CD4-positive, alpha-beta T cell treated with Interleukin-15 for 1 hour (primary cell): ENCODE results near the gene SPINK7.
"Not testable (repeated sequence)": the region's sequence is repeated elsewhere in the genome, so short reads cannot be mapped to it uniquely, and the experiment has no call there.

Experiments
- DNase-seq: peaks from one replicate; pipeline ENCODE4 v3.0.0-alpha.2; 2020

The SPINK7 gene

DNA sequence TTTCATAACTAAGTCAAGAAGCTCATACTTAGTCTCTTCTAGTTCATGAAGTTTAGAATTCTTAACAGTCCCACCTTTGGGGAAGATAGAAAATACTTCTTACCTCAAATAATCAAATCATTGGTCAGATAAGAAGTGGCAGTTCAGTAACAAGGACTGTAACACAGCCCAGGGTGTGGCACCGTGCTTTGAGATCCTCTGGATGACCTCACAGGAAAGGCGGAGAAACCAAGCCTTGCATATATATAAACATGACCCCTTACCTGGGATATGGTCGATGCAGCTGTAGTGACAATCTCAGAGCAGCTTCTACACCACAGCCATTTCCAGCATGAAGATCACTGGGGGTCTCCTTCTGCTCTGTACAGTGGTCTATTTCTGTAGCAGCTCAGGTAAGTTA, at the start of gene SPINK7:
SPINK7 (plus strand) TSS at position 271 of the 400 bp plus-strand sequence; CDS start at position 332, 61 bp downstream.
- DNase-seq = no peak

DNA sequence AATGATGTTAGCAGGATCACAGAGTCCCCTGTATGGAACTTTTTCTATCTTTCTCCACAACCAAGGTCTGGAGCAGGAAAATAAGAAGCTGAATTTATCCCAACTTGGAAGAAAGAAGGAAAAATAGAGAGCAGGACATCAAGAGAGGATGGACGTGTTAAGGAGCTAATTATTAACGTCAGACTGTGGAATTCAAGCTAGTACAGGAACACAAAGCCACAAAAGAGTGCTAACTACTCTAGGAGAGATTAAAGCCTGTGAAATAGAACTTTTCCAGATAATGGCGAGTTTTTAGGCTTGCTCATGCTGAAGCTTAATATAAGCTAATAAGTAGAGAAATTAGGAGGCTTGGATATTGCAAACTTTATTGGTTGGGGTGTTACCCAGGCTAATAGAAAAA, 44.3 kb upstream of the SPINK7 start:
- DNase-seq = no peak

- no peak for DNase-seq
Measured at GRCh38 chr5:148268566-148268965, 43.7 kb upstream of the SPINK7 start, which contains the start of gene SPINK13. Gene SPINK13, plus strand, starts transcription at chr5:148268794. Its CDS starts 1,279 bp downstream, at chr5:148270073.

DNA sequence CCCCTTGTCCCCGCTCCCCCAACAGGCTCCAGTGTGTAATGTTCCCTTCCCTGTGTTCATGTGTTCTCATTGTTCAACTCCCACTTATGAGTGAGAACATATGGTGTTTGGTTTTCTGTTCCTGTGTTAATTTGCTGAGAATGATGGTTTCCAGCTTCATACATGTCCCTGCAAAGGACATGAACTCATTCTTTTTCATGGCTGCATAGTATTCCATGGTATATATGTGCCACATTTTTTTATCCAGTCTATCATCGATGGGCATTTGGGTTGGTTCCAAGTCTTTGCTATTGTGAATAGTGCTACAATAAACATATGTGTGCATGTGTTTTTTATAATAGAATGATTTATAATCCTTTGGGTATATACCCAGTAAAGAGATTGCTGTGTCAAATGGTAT, 37.1 kb upstream of the SPINK7 start:
- DNase-seq = not testable (repeated sequence)

DNA sequence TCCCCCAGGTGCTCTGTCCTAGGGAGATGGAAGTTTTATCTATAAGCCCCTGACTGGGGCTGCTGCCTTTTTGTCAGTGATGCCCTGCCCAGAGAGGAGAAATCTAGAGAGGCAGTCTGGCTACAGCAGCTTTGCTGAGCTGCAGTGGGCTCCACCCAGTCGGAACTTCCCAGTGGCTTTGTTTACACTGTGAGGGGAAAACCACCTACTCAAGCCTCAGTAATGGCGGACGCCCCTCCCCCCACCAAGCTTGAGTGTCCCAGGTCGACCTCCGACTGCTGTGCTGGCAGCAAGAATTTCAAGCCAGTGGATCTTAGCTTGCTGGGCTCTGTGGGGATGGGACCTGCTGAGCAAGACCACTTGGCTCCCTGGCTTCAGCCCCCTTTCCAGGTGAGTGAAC, 31.3 kb upstream of the SPINK7 start:
- DNase-seq = not testable (repeated sequence)

- not testable (repeated sequence) for DNase-seq
Measured at GRCh38 chr5:148281336-148281735, 30.9 kb upstream of the SPINK7 start.

- DNase-seq = no peak
Measured at GRCh38 chr5:148290271-148291195, 21.7 kb upstream of the SPINK7 start.

DNA sequence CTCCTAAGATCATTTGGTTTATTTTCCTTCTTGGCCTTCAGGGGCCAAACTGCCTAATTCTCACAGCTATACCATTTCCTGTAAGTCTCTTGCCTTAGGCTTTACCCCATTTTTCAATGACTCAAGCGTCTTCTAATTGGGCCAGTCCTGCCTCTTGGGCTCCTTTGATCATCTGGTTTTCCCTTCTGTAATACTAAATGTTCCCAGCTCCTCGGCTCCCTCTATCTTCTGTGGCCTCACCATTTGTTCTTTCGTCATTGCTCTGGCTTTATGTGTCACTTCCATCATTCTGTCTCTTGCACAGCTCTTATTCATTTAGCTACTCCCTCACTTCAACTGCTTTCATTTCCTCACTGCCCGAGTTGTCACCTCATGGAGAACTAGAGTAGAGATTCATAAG, 14.5 kb upstream of the SPINK7 start:
- DNase-seq = no peak

DNA sequence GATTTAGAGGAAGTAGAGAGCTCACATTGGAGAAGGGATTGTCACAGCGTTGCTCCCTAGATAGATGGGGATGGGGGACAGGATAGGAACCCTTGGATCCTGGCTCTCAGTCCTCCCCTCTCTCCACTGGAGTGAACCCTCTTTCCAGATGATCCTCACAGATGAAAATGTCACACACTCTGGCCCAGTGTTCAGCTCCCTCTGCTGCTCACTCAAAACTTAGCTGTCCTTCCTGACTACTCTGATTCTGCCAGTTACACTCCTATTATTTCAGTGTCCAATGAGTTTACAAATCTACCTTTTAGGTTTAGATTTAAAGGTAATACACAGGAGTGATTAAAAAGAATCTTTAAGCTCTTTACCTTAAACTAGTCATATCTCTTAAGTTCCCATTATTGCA, 5.8 kb upstream of the SPINK7 start:
- no peak for DNase-seq

- no peak for DNase-seq
Measured at GRCh38 chr5:148309019-148309418, 3.2 kb upstream of the SPINK7 start.

DNA sequence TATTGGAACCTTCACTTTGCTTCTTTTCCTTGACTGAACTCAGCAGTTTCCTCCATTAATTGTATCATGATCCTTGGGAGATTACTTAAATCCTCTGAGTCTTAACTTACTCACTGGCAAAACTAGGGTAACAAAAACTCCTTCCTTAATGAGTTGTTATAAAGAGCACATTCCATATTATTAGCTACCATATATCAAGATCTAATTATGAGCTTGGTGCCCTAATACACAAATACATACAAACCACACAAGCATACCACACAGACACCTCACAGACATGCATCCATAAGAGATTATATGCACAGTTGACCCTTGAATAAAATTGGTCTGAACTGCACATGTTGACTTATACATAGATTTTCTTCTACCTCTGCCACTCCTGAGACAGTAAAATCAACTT, 2.5 kb upstream of the SPINK7 start:
- DNase-seq = no peak

DNA sequence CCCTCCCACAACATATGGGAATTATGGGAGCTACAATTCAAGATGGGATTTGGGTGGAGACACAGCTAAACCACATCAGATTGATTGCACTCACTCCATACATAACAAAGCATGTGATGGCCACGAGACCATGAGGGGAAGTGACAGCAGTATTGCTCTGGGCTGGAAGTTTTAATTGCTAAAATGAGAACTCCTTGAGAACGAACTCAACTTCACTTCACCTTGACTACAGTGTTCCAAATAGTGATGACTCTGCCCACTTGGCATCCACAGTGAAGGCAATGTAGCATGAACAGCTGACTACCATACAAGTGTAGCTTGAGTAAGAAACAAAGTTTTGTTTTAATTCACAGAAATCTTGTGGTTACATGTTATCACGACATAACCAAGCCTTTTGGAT, 739 bp upstream of the SPINK7 start:
- DNase-seq = no peak

- no peak for DNase-seq
Measured at GRCh38 chr5:148314187-148314586, 2.0 kb downstream of the SPINK7 start.

- DNase-seq = no peak
Measured at GRCh38 chr5:148314731-148315130, 2.5 kb downstream of the SPINK7 start.

DNA sequence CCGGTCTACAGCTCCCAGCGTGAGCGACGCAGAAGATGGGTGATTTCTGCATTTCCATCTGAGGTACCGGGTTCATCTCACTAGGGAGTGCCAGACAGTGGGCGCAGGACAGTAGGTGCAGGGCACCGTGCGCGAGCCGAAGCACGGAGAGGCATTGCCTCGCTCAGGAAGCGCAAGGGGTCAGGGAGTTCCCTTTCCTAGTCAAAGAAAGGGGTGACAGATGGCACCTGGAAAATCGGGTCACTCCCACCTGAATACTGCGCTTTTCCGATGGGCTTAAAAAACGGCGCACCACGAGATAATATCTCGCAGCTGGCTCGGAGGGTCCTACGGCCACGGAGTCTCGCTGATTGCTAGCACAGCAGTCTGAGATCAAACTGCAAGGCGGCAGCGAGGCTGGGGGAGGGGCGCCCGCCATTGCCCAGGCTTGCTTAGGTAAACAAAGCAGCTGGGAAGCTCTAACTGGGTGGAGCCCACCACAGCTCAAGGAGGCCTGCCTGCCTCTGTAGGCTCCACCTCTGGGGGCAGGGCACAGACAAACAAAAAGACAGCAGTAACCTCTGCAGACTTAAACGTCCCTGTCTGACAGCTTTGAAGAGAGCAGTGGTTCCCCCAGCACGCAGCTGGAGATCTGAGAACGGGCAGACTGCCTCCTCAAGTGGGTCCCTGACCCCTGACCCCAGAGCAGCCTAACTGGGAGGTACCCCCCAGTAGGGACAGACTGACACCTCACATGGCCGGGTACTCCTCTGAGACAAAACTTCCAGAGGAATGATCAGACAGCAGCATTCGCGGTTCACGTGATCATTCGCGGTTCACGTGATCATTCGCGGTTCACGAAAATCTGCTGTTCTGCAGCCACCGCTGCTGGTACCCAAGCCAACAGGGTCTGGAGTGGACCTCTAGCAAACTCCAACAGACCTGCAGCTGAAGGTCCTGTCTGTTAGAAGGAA, 8.1 kb downstream of the SPINK7 start:
- not testable (repeated sequence) for DNase-seq

DNA sequence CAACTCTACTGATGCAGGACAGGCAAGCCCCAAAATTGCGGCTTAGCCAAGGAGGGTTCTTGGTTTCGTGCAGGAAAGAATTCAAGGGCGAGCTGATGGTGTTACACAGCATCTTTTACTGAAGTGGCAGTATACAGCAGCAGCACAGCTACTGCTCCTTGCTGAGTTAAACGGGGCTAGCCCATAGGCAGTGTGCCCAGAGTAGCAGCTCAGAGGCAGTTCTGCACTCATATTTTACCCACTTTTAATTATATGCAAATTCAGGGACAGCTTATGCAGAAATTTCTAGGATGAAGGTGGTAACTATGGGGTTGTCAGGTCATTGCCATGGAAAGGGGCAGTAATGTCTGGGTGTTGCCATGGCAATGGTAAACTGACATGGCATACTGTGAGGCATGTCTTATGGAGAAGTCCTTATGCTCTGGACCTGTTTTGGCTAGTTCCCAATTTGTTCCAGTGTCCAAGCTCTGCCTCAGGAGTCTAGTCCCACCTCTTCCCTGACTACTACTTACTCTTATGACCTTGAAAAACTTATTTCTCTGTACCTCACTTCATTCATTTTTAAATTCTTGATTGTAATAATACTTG, 21.1 kb downstream of the SPINK7 start:
- no peak for DNase-seq

GRCh38 chr5:148335259-148335658, 23.0 kb downstream of the SPINK7 start, which contains the start of gene SPINK9:
Gene SPINK9, plus strand, starts transcription at chr5:148335559. Its CDS starts 55 bp downstream, at chr5:148335614.
- no peak for DNase-seq

DNA sequence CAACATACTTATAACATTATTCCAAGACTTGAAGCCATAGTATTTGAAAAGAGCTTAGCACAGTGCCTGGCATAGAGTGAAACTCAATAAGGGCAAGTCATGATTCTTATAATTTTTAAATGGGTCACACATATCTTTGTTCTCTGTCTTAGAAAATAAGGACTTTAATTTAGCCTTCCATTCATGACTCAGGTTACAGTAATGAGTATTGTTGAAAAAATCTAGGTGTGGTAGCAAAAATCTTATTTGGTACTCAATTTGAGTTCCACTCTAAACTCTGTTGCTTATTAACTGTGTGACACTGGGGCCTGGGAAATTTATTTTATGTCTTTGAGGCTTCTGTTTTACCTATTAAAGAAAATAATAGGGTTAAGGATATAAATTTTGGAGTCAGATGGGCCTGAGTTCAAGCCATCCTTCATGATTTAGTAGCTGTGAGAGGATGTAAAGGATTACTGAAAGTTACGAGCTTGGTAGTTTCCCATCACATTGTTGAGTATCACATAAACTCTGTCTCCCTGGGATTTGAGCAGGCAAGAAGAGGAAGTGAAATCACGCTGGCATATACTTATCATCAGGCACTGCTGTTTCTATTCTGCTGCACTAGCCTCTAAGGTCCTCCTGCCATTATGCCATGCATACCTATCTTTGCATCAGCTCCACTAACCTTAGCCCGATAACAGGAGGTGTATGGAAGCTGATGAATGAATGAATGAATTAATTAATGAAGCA, 24.6 kb downstream of the SPINK7 start:
- DNase-seq = no peak

DNA sequence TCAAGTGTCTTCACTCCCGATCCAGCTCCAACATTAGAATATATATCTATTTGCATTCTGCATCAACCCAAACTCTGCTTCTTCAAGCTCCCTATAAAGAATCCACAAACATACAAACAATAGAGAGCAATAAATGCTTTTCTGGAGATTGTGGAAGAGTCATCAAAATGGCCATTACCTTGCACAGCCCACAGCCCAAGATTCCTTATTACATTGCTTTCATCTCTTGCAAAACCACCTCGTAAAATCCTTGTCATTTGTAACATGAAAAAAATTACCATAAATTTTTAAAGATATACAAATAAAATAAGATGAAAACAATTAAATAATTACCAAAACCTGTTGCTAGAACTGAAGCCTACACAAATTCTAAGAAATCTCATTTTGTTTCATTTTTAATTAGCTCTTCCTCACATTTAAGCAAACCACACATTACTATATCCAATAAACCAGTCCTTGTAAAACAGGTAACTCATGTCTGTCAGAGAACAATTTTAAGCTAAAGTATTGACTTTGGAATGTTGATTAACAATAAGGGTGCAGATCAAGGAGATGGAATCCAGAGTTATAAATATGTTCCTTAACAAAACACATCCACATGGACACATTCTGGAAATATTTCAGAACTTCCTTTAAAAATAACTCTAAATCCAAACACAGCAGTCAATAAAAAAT, 30.3 kb downstream of the SPINK7 start:
- DNase-seq = no peak

DNA sequence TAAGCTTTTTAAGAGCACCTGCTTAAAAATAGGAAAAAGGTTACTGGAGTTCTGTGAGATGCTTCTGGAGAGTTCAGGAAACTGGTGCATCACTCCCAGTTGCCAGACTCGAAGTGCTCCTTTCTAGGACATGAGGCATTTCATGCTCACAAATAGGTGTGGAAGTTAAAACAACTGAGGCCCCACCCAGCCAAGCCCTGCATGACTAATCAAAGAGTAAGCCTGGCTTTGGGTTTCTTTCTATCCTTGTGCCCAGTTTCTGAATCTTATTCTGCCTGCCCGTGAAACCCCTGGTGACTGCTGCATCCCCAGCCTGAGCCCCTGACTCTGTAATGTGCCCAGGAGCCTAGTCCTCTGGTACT, 30.8 kb downstream of the SPINK7 start:
- DNase-seq = no peak

GRCh38 chr5:148343603-148344487, 31.6 kb downstream of the SPINK7 start:
- DNase-seq = no peak
